ENCODE data around the gene USP36.
"Not testable (repeated sequence)": the region's sequence is repeated elsewhere in the genome, so short reads cannot be mapped to it uniquely, and the experiment has no call there.

USP36 gene

DNA sequence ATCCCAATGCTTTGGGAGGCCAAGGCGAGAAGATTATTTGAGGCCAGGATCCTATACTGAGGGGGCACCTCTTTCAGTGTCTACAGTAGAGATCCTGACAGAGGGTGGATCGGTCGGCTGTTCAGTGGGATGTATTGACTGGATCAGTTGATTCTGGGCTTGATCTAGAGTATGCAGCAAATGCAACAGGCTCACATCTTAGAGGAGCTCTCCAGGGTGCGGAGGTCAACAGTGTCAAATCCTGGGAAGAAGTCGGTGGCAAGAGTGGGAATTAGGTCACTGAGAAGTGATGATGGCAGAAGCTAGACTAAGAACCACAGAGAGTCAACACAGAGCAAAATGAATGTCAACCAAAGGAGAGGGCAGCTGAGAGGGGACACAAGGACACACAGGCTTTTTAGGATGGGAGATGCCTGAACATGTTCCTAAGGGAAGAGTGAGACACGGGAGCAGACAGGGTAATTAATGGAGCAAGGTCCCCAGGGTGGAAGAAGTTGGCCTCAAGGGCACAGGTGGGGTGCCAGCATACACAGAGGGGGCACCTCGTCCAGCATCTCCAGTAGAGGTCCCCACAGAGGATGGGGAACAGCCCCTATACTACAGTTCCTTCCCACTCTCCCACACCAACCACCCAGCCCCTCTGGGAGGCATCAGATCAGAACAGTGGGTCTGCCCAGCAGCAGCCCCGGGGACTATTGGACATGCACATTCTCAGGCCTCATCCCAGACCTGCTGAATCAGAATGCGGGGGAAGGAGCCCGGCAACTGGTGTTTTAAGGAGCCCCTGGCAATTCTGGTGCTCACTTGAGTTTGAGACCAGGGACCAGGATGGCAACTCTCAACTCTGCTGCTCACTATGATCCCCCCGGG, 48.5 kb downstream of the USP36 start:
- no peak for DNase-seq (ENCODE audit: low read depth)

DNA sequence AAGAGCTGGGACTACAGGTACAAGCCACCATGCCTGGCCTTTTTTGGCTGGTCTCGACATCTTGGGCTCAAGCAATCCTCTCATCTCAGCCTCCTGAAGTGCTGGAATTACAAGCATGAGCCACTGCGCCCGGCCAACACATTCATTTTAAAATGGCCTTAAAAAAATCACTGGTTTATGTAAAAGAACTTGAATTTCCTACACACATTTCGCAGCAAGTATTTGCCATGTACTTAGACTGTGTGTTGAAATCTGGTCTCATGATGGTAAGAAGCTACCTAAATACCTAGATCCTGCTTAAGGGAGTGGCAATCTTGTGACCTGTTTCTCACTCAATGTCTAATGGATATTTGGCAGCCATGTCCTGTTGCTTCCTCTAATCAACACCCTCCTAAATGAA, 50.1 kb downstream of the USP36 start:
- DNase-seq (ENCODE audit: low read depth): peak; percentile 40

DNA sequence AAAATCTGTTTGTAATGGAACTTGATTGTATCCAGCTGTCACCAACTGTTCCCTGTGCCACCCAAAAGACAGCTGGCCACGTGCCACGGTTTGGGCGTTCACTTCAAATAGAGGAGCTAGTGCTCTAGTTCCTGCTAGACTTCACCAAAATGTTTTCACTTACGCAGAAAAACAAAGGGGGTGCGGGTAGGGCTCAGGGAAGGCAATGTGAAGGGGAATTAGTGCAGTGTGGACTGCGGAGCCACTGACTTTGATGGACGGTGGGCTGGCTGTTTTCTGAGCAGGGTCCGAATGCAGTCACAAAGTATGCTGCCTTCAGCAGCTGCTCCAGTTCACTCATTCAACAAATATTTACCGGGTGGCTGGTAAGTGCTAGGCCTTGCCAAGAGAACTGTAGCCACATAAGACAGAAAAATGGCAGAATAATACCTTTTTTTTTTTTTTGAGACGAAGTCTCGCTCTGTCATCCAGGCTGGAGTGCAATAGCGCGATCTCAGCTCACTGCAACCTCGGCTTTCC, 50.9 kb downstream of the USP36 start:
- DNase-seq (ENCODE audit: low read depth): peak; percentile 79

DNA sequence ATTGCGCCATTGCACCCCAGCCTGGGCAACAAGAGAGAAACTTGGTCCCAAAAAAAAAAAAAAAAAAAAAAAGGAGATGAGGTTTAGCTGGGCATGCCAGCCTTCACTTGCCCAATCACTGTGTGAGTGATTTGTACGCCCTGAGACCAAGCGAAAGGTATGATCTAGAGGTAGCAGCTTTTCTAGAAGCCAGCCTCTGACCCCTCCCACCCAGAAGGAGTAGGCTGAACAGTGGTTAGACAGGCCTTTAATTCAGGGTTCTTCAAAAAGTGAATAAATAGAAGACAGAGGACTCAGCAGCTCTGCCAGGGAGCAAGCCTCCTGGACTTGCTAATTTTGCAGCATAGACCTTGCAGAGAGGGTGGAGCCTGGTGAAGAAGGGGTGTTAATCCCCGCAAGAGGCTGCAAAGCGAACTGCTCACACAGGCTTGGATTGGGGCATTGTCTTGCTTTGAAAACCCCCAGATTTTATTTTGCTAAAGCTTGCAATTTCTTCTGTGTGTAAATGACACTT, 51.4 kb downstream of the USP36 start:
- DNase-seq (ENCODE audit: low read depth): no peak

DNA sequence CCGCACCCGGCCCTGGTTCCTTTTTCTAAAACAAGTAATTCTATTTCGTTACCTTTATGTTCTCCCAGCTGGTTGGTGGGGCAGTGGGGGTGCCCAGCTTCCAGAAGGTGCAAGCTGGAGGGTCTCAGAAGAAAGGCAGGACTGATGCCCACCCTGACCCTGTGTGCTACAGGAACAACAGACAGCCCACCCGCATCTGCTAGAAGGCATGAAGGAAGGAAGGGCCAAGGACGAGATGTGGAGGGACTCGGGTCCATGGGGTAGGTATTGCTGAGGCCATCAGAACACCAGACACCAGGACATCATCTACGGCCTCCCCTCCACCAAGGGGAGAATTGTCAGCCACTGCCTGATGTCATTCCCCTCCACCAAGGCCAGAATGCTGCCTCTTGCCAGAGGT, 52.2 kb downstream of the USP36 start:
- no peak for DNase-seq (ENCODE audit: low read depth)

DNA sequence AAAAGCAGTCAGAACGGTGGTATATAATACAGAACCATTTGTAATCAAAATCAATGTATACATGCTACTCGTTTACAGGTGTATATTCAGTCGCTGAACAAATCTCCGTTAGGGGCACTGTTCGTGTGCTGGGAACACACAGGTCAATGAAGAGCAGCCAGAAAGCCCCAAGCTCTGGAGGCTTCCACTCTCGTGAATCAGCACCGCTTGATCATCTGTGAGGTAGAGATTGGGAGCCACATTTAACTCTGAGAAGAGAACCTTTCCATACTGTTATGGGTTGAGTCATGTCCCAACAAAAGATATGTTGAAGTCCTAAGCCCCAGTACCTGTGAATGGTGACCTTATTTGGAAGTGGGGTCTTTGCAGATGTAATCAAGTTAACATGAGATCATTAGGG, 53.2 kb downstream of the USP36 start:
- no peak for DNase-seq (ENCODE audit: low read depth)

DNA sequence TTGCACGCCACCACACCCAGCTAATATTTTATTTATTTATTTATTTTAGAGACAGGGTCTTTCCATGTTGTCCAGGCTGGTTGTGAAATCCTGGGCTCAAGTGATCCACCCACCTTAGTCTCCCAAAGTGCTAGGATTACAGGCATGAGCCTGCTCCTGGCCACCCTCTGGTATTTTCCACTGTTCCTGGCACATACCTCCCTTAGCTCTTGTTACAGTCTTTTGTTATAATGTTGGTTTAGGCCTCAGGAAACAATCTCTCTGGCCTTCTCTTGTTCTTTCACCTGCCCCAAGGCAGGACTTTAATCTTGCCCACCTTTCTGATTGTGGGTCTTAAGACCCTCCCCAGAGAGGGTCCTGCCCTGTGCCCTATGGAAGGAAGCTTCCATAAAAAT, 55.0 kb downstream of the USP36 start:
- peak; percentile 26 for DNase-seq (ENCODE audit: low read depth)

DNA sequence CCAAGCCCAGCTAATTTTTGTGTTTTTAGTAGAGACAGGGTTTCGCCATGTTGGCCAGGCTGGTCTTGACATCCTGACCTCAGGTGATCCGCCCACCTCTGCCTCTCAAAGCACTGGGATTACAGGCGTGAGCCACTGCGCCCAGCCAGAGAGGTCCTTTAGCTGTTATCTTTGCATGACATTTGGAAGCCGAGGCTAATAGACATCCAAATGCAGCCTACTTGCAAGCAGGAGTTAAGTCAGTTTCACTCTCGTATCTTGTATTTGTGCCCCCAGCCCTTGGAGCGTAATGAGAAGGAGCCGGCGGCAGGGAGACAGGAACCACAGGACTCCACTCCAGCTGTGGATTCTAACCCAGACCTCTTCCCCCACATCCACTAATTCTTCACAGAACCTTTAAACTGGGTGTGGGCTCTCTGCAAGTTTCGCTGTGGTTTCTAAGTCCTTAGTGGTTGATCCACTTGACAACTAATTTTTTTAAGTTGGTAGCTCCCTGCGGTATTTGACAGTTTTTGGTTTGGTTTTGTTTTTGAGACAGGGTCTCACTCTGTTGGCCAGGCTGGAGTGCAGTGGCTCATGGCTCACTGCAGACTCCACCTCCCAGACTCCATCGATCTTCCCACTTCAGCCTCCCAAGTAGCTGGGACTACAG, 55.5 kb downstream of the USP36 start:
- DNase-seq (ENCODE audit: low read depth): no peak

DNA sequence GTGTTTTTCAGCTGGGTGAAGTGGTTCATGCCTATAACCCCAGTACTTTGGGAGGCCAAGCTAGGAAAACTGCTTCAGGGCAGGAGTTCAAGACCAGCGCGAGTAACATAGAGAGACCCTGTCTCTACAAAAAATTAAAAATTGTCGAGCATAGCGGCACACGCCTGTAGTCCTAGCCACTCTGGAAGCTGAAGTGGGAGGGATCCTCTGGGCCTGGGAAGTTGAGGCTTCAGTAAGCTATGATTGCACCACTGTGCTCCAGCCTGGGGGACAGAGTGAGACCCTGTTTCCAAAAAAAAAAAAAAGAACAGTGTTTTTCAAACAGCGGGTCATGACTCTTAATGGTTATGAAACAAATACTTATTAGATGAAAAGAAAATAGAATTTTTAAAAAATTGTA, 56.3 kb downstream of the USP36 start:
- no peak for DNase-seq (ENCODE audit: low read depth)

DNA sequence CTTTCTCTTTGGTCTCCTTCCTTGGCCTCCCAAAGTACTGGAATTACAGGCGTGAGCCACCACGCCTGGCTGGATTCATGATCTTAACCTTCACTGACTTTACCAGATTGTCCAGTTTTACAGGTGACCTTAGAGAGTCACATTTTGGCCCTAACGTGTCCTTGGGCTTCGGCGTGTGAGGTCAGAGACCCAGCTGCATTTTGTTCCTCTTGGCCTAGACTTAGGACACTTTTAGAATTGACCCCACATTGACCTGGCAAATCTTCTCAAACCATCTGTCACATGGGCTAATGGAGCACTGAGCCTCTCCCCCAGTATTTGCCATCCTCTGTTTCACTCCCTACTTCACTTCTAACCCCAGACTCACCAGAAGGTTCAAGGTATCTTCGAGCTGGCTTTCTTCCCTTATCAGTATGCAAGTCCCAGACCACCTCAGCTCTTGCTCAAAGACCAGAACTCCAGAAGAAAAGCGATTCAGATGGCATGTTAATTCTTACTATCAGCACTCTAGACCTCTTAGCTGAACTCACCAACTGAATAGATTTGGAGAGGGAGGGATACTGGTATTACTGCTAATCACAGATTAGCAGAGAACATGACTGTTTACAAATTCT, 56.8 kb downstream of the USP36 start:
- no peak for DNase-seq (ENCODE audit: low read depth)

DNA sequence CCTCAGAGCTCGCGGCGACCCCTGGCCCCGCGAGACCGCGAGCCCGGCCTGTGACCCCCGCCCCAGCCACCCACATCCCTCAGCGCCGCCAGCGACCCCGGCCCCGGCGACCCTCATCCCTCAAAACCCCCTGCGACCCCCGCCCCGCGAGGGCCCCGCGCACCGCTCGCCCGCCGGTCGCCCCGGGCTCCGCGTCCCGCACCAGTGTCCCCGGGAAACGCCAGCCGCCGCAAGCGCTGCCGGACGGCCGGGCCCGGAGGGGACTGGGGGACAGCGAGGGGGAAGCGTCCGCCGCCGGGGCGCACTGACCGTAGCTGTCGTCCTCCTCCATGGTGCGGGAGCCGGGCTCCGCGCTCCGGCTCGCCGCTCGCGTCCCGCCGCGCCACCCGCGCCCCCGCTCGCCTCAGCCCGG, 58.7 kb downstream of the USP36 start, which contains the start of gene CYTH1:
Gene CYTH1 (minus strand): TSS at position 381 of the 412 bp plus-strand sequence. CDS start 50 bp downstream, at position 331.
- DNase-seq (ENCODE audit: low read depth): no peak

DNA sequence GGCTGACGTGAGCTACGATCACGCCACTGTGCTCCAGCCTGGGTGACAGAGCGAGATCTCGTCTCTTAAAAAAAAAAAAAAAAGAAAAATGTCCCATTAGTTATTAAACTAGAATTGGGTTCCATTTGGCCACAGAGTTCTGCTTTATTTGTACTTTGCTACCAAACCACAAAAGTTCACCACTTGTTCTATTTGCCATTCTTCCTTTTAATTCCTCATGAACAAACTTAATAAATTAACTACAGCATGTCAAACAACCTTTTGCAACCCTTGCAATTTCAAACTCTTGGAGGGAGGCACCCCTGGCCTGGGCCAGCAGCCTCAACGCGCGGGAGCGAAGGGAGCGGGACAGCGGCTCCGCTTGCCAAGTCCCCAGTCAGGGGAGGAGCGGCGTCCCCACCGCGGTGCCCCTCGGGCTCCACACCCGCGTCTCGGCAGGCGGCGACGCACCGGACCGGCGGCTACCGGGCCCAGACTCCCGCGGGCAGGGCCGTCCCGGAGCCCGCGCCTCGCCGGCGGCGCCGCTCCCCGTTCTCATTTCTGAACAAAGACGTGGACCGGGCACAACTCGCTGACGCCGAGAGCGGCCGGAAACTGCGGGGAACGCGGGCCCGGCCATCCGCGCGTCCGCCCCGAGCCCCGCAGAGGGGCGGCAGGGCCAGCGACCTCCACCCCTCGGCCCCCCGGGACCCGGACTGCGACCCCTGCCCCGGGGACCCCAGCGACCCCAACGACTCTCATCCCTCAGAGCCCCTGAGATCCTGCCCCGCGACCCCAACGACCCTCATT, 59.3 kb downstream of the USP36 start:
- DNase-seq (ENCODE audit: low read depth): no peak

DNA sequence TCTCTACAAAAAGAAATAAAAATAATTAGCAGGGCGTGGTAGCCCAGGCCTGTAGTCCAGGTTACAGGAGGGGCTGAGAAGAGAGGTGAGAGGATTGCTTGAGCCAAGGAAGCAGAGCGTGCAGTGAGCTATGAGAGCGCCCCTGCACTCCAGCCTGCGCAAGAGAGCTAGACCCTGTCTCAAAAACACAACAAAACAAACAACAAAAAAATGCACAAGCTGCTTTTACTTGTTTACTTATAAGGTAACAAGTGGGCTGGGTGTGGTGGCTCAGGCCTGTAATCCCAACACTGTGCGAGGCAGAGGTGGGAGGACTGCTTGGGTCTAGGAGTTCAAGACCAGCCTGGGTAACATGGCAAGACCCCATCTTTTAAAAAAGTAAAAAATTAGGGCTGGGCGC, 60.3 kb downstream of the USP36 start:
- DNase-seq (ENCODE audit: low read depth): no peak

DNA sequence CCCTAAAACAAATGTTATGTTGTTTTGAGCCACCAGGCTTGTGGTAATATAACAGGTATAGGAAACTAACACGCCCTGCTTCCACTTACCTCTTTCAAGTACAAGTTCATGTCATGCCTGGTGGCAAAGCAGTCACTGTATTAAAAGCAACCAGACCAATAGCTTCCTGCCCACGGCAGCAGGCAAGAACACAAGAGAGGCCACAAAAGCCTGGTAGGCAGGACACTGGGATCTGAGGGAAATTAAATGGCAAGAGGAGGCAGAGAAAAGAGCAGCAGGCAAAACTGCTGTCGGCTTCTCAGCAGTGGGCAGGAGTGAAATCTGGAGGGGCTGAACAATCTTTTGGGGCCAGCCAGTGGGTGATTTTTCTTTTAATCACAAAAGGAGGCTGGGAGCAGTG, 60.8 kb downstream of the USP36 start:
- DNase-seq (ENCODE audit: low read depth): no peak

DNA sequence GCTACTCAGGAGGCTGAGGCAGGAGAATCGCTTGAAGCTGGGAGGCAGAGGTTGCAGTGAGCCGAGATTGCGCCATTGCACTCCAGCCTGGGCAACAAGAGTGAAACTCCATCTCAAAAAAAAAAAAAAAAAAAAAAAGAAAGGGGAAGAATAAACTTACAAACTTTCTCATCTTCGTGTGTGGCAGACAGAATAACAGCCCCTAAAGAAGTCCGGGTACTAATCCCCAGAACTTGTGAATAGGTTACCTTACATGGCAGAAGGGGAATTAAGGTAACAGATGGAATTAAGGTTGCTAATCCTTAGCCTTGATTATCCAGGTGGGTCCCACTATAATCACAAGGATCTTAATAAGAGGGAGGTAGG, 61.3 kb downstream of the USP36 start:
- not testable (repeated sequence) for DNase-seq (ENCODE audit: low read depth)

DNA sequence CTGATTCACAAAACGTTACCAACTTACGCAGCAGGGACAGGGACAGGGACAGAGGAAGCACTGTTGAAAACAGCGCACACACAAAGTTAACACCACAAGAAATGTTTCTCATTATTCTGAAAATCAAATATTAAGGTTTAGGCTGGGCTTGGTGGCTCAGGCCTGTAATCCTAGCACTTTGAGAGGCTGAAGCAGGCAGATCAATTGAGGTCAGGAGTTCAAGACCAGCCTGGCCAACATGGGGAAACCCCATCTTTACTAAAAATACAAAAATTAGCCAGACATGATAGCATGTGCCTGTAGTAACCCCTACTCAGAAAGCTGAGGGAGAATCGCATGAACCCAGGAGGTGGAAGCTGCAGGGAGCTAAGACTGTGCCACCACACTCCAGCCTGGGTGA, 62.7 kb downstream of the USP36 start:
- no peak for DNase-seq (ENCODE audit: low read depth)

DNA sequence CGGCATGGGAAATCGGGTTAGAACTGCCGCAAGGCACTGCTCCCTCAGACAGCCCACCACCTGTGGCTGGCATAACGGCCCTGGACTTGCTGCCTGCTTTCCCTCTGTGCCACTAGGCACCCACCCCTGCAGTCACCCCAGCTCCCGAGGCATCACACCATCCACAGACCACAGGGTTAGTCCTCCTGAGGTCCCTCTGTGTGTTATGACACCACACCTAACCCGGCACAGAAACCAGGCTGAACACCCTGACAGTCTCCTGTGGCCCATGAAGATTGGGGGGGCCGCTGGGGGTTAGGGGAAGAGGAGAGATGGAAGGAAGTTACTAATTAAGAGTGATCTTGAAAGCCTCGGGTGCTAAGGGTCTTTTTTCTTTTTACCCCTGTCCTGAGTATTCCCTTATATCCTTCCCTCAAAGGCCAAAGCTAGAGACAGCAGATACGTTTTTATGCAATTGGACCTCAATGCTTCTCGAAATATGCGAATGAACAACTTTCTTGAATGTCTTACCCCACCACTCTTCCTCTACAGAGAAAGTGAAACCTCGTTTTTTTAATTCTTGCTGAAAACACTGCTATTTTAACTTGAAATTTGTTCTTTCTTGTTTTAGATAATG, 65.5 kb downstream of the USP36 start:
- no peak for DNase-seq (ENCODE audit: low read depth)

DNA sequence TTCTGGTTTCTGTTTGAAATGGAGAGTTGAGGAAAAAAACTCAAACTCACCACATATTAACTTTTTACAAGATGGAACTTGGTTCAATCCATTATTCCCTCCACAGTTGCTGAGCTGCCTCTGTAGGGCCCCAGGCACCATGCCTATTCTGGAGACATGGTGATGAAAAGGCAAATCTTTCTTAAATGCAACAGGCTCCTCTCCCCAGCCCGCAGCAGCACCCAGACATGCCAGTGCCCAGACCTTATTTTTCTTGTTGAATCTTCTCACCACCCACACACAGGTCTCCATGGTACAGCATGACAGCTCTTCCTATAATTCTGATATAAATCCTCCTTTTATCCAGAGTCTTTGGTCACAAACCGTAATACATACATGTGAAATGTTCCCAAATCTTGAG, 66.2 kb downstream of the USP36 start:
- DNase-seq (ENCODE audit: low read depth): no peak

DNA sequence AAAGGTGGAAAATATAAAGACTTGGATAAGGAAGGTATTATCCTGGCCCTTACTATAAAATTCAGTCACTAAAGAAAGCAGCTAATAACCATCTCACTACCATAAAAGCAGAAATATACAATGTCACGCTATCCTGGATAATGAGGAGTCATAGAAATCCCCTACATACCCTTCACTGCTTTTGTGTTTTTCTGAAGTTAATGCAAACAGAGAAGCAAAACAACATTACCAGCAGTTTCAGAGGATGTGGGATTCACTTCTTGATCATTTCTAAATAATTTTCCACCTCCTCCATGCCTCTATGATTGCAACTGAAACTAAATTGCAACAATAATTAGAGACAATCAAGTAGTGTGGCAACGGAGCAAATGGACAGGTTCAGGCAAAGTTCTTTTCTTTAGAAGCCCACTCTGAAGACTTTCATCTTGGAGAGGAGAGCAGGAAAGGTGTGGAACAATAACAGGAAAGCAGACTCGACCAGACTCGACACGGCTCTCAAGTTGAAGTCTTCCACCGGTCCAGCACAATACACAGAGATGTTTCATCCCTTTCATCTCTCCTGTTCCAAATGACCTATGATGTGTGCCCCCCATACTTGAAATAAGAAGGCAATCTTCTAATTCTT, 68.7 kb downstream of the USP36 start:
- DNase-seq (ENCODE audit: low read depth): no peak

DNA sequence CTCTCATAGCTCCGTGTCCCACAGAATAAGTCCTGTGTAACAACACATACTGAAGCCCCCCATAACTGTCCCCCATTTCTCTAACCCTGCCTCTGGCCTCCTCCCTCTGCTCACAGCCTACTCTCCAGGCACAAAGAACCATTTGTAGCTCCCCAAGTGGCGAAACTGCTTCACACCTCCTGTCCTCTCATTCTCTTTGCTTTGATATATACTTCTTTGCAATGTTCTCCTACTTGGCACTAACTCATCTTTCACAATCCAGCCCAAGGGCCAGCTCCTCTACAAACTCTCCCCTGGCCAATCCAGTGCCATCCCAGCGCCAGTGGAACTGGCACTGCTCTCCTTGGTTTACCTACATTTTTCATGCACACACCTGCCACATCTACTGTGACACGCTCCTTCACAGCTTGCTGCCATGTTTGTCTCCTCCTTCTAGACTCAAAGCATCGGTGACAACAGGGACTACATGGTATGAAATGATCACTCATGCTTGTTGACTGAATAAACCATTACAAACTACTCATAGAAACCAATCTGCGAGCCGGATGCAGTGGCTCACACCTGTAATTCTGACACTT, 71.3 kb downstream of the USP36 start:
- no peak for DNase-seq (ENCODE audit: low read depth)

DNA sequence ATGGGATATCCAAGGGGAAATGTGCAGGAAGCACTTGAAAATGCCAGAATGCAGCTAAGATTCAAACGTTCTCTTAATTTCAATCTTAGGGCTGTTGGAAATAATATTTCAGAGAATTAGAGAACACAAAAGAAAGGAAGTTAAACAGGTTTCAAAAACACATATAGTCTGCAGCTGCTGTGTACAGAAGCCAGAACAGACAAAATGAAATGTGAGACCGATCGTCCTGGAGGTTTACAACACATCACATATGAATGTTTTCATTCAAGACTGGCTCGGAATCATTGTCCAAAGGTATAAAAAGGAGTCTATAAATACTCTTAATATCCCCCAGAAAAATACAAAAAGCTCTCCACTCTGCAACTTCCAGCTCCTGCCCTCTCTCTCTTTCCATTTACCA, 72.8 kb downstream of the USP36 start:
- DNase-seq (ENCODE audit: low read depth): peak; percentile 68

All from iris pigment epithelial cell (primary cell).